NCI-H2081 (cell line): ENCODE measurements around the gene HSD3B1.
A peak's percentile ranks its signal among the peaks of the same experiment; 100 is the strongest.
"Not testable (repeated sequence)": the region's sequence is repeated elsewhere in the genome, so short reads cannot be mapped to it uniquely, and the experiment has no call there.

Source experiments
- DNase-seq, 2 experiments: peaks; one replicate each; lab custom pipeline; 2025; lab: John Stamatoyannopoulos, UW

HSD3B1 gene

GRCh38 chr1:119492763-119493162 lies 14.2 kb upstream of the HSD3B1 start:
- DNase-seq = no peak

GRCh38 chr1:119504831-119505230 lies 2.2 kb upstream of the HSD3B1 start:
- DNase-seq = no peak

GRCh38 chr1:119510046-119510445 lies 3.0 kb downstream of the HSD3B1 start:
- no peak for DNase-seq

GRCh38 chr1:119515221-119515620 lies 8.2 kb downstream of the HSD3B1 start:
- DNase-seq = no peak

- no peak for DNase-seq
Measured at GRCh38 chr1:119516247-119516646, 9.2 kb downstream of the HSD3B1 start.

GRCh38 chr1:119516680-119517079 lies 9.7 kb downstream of the HSD3B1 start:
- no peak for DNase-seq

GRCh38 chr1:119517667-119518066 lies 10.7 kb downstream of the HSD3B1 start:
- not testable (repeated sequence) for DNase-seq

- DNase-seq = no peak
Measured at GRCh38 chr1:119531606-119532323, 24.8 kb downstream of the HSD3B1 start.

GRCh38 chr1:119532324-119532910 lies 25.4 kb downstream of the HSD3B1 start:
- no peak for DNase-seq

GRCh38 chr1:119535381-119535780 lies 28.4 kb downstream of the HSD3B1 start:
- DNase-seq = no peak

GRCh38 chr1:119537966-119538365 lies 31.0 kb downstream of the HSD3B1 start:
- DNase-seq = no peak

- DNase-seq = no peak
Measured at GRCh38 chr1:119539636-119540035, 32.6 kb downstream of the HSD3B1 start.

GRCh38 chr1:119541389-119541788 lies 34.4 kb downstream of the HSD3B1 start:
- no peak for DNase-seq

- no peak for DNase-seq
Measured at GRCh38 chr1:119542492-119542946, 35.5 kb downstream of the HSD3B1 start.

GRCh38 chr1:119544165-119544762 lies 37.3 kb downstream of the HSD3B1 start:
- DNase-seq = no peak

- DNase-seq = no peak
Measured at GRCh38 chr1:119546641-119547040, 39.6 kb downstream of the HSD3B1 start.

- no peak for DNase-seq
Measured at GRCh38 chr1:119547306-119547705, 40.3 kb downstream of the HSD3B1 start.

GRCh38 chr1:119547805-119548204 lies 40.8 kb downstream of the HSD3B1 start:
- no peak for DNase-seq

- peak; percentile 62 to 71 for DNase-seq
Measured at GRCh38 chr1:119549719-119550132, 42.7 kb downstream of the HSD3B1 start.

GRCh38 chr1:119550381-119550780 lies 43.4 kb downstream of the HSD3B1 start:
- no peak for DNase-seq

- DNase-seq = no peak
Measured at GRCh38 chr1:119551218-119551617, 44.2 kb downstream of the HSD3B1 start.

- DNase-seq = not testable (repeated sequence)
Measured at GRCh38 chr1:119552656-119553055, 45.6 kb downstream of the HSD3B1 start.
